ENCODE results near the gene ICA1. TPM values are rescaled to one million over a fixed set of nuclear protein-coding genes. Genes with fewer than 3 reads are reported as not detected.

Gene ICA1
- total RNA-seq, 1 experiment from 2014 or later, result 31.5 TPM

GRCh38 chr7:8286118-8286517 is 24.2 kb upstream of the ICA1 start:
- no peak overlapping the region for H3K4me3 Mint-ChIP-seq (ENCODE audit: unreplicated experiment)
- DNase-seq (ENCODE audit: unreplicated experiment), result no peak
- H3K9me3 Mint-ChIP-seq (ENCODE audit: unreplicated experiment), result no peaks in the 10 kb centered on the region
- intact Hi-C loops (cut with micrococcal nuclease), result no loop called here
- POLR2A ChIA-PET, result interaction anchor here (1.1 kb wide), 1 partner anchor 10 kb away, joined by 3 read pairs; no protein-coding TSS in a partner anchor
- CTCF ChIA-PET, result interaction anchor here (0.8 to 3.4 kb wide), 2 partner anchors 9 to 904 kb away, joined by 4 to 24 read pairs; no protein-coding TSS in a partner anchor
- no TSS peak for BruUV-seq (replicated peaks)
- H3K27me3 Mint-ChIP-seq (ENCODE audit: insufficient read depth, unreplicated experiment), result no peaks in the 10 kb centered on the region
- TF ChIP-seq CTCF (IDR thresholded peaks at IDR 0.05; ENCODE audit: unreplicated experiment), result no peak
- no peaks in the 10 kb centered on the region for H3K36me3 Mint-ChIP-seq (ENCODE audit: insufficient read depth, unreplicated experiment)
- H3K27ac Mint-ChIP-seq (ENCODE audit: low read depth, unreplicated experiment), result no peak overlapping the region
- H3K4me1 Mint-ChIP-seq (ENCODE audit: insufficient read depth, unreplicated experiment), result peaks cover 3% of the 10 kb centered on the region

- TF ChIP-seq CTCF (IDR thresholded peaks at IDR 0.05; ENCODE audit: unreplicated experiment), result no peak
- intact Hi-C loops (cut with micrococcal nuclease), result no loop called here
- CTCF ChIA-PET, result interaction anchor here (3.4 kb wide), 1 partner anchor 10 kb away, joined by 24 read pairs; no protein-coding TSS in a partner anchor
- Mint-ChIP-seq H3K27ac (ENCODE audit: low read depth, unreplicated experiment) (no peak overlapping the region), H3K9me3 (ENCODE audit: unreplicated experiment) (no peaks in the 10 kb centered on the region), H3K4me1 (ENCODE audit: insufficient read depth, unreplicated experiment) (no peaks in the 10 kb centered on the region), H3K27me3 (ENCODE audit: insufficient read depth, unreplicated experiment) (no peaks in the 10 kb centered on the region), H3K4me3 (ENCODE audit: unreplicated experiment) (no peak overlapping the region), H3K36me3 (ENCODE audit: insufficient read depth, unreplicated experiment) (no peaks in the 10 kb centered on the region)
- DNase-seq (ENCODE audit: unreplicated experiment), result no peak
- no TSS peak for BruUV-seq (replicated peaks)
- POLR2A ChIA-PET, result interaction anchor here (1.5 to 1.9 kb wide), 2 partner anchors 10 to 24 kb away, joined by 3 to 6 read pairs; no protein-coding TSS in a partner anchor
Observed at GRCh38 chr7:8285155-8285554, 23.2 kb upstream of the ICA1 start.

GRCh38 chr7:8284606-8285005 is 22.6 kb upstream of the ICA1 start:
- ChIA-PET CTCF (interaction anchor here (3.4 kb wide), 1 partner anchor 11 kb away, joined by 24 read pairs; no protein-coding TSS in a partner anchor), POLR2A (interaction anchor here (1.5 to 1.9 kb wide), 2 partner anchors 10 to 23 kb away, joined by 3 to 6 read pairs; no protein-coding TSS in a partner anchor)
- DNase-seq (ENCODE audit: unreplicated experiment), result peak; percentile 41
- no peaks in the 10 kb centered on the region for H3K27me3 Mint-ChIP-seq (ENCODE audit: insufficient read depth, unreplicated experiment)
- no TSS peak for BruUV-seq (replicated peaks)
- no peaks in the 10 kb centered on the region for H3K4me1 Mint-ChIP-seq (ENCODE audit: insufficient read depth, unreplicated experiment)
- H3K4me3 Mint-ChIP-seq (ENCODE audit: unreplicated experiment), result no peak overlapping the region
- no peaks in the 10 kb centered on the region for H3K9me3 Mint-ChIP-seq (ENCODE audit: unreplicated experiment)
- H3K36me3 Mint-ChIP-seq (ENCODE audit: insufficient read depth, unreplicated experiment), result no peaks in the 10 kb centered on the region
- no peak overlapping the region for H3K27ac Mint-ChIP-seq (ENCODE audit: low read depth, unreplicated experiment)
- intact Hi-C loops (cut with micrococcal nuclease), result no loop called here
- no peak for TF ChIP-seq CTCF (IDR thresholded peaks at IDR 0.05; ENCODE audit: unreplicated experiment)

GRCh38 chr7:8283968-8284367 is 22.0 kb upstream of the ICA1 start:
- H3K4me3 Mint-ChIP-seq (ENCODE audit: unreplicated experiment), result no peak overlapping the region
- H3K27me3 Mint-ChIP-seq (ENCODE audit: insufficient read depth, unreplicated experiment), result no peaks in the 10 kb centered on the region
- no peak overlapping the region for H3K27ac Mint-ChIP-seq (ENCODE audit: low read depth, unreplicated experiment)
- no peak for DNase-seq (ENCODE audit: unreplicated experiment)
- POLR2A ChIA-PET, result interaction anchor here (1.5 to 1.9 kb wide), 2 partner anchors 9 to 23 kb away, joined by 3 to 6 read pairs; no protein-coding TSS in a partner anchor
- CTCF ChIA-PET, result interaction anchor here (3.4 kb wide), 1 partner anchor 12 kb away, joined by 24 read pairs; no protein-coding TSS in a partner anchor
- H3K36me3 Mint-ChIP-seq (ENCODE audit: insufficient read depth, unreplicated experiment), result no peaks in the 10 kb centered on the region
- BruUV-seq (replicated peaks), result no TSS peak
- no peaks in the 10 kb centered on the region for H3K4me1 Mint-ChIP-seq (ENCODE audit: insufficient read depth, unreplicated experiment)
- intact Hi-C loops (cut with micrococcal nuclease), result no loop called here
- no peak for TF ChIP-seq CTCF (IDR thresholded peaks at IDR 0.05; ENCODE audit: unreplicated experiment)
- no peaks in the 10 kb centered on the region for H3K9me3 Mint-ChIP-seq (ENCODE audit: unreplicated experiment)

Measured in MCF 10A (cell line).